ENCODE results near the gene MESP2.
A peak's percentile ranks its signal among the peaks of the same experiment; 100 is the strongest.

Gene MESP2

GRCh38 chr15:89776274-89777072 lies at the start of gene MESP2:
Gene MESP2, plus strand, starts transcription at chr15:89776332. Its CDS starts 26 bp downstream, at chr15:89776358.
- peak; percentile 5 to 12 for DNase-seq (ENCODE audit: low read depth in 2 of 2)

- no peak for DNase-seq (ENCODE audit: low read depth in 2 of 2)
Observed at GRCh38 chr15:89728254-89728653, 47.9 kb upstream of the MESP2 start.

GRCh38 chr15:89731275-89731674 lies 44.9 kb upstream of the MESP2 start:
- no peak for DNase-seq (ENCODE audit: low read depth in 2 of 2)

- no peak for DNase-seq (ENCODE audit: low read depth in 2 of 2)
Observed at GRCh38 chr15:89732451-89733172, 43.5 kb upstream of the MESP2 start.

DNA sequence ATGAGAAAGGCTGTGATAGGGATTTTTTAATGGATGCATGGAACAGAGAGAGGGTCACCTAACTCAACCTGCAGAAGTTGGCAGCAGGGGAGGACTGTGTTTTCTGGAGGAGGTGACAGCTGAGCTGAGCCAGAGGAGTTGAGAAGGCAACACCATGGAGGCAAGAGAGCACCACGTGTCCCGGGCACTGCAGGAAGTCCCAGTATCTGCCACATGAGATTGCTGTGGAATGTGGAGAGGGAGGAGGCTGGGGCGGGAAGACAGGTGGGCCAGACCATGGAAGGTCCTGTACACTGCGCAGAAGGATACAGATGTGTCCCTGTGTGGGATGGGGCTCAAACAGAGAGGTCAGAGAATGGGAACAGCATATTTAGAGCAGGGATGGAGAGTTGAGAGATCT lies 40.4 kb upstream of the MESP2 start:
- DNase-seq (ENCODE audit: low read depth in 2 of 2): no peak

DNA sequence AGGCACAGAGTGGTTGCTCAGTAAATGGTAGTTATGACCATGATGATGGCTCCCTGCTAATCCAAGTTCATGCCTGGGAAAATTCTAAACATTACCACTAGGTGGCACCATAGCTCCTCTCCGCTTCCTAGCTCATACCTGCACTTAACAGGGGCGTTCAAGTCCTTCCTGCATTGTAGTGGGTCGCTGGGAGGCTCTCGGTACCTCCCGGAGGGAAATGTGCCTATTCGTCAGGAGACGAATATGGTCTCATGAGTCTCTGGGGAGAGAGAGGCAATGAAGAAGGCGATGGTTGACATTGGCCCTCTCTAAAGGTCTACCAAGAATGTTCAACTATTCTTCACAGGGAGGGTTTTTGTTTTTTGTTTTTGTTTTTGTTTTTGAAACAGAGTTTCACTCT lies 36.0 kb upstream of the MESP2 start:
- DNase-seq (ENCODE audit: low read depth in 2 of 2): peak in 1 of 2 donors; percentile 17

DNA sequence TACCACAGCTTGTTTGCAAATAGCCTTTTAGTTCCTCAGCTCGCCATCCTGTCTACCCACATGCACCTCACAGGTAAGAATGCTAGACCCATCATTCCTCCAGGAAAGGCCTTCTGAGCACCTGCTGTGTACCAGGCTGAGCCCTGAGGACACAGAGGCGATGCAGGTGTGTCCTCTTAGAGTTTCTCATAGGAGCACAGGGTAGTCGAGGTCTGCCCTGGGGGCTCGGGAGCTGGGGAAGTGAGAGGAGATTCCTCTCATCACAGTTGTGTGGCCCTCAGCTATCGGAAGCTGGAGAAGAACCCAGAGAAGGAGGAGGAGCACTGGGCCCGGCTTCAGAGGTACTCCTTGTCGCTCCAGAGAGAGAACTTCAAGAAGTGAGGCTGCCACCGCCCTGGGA lies 33.1 kb upstream of the MESP2 start:
- no peak for DNase-seq (ENCODE audit: low read depth in 2 of 2)

DNA sequence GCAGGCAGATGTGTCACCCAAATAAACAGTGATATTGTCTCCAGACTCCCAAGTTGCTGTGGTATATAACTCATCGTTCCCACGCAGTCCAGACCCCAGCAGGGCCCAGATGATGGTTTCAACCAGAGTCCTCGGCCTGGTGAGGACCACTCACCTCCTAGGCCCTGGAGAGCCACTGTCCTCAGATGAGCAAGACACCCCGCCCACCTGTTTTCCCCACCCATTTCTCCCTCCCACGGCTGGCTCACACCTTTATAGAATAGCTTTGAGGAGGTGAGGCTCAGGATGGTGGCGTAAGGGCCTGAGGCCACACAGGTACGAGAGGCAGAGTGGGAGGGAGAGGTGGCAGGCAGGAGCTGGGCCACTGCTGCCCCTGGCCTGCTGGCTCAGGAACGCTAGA lies 32.5 kb upstream of the MESP2 start:
- DNase-seq (ENCODE audit: low read depth in 2 of 2): no peak

GRCh38 chr15:89745131-89745530 lies 31.0 kb upstream of the MESP2 start:
- DNase-seq (ENCODE audit: low read depth in 2 of 2): no peak

DNA sequence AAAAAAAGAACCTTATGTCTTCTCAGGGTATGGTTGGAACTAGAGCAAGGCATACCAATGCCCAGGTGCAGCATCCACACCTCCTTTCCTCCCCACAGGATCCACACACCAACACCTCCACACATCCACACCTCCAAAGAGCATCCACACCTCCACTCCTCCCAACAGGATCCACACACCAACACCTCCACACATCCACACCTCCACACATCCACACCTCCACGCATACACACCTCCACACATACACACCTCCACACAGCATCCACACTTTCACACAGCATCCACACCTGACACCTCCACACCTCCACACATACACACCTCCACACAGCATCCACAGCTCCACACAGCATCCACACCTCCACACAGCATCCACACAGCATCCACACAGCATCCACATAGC lies 30.4 kb upstream of the MESP2 start:
- DNase-seq (ENCODE audit: low read depth in 2 of 2): no peak

GRCh38 chr15:89746386-89746780 lies 29.7 kb upstream of the MESP2 start:
- no peak for DNase-seq (ENCODE audit: low read depth in 2 of 2)

GRCh38 chr15:89747708-89748682 lies 28.1 kb upstream of the MESP2 start:
- DNase-seq (ENCODE audit: low read depth in 2 of 2): no peak

DNA sequence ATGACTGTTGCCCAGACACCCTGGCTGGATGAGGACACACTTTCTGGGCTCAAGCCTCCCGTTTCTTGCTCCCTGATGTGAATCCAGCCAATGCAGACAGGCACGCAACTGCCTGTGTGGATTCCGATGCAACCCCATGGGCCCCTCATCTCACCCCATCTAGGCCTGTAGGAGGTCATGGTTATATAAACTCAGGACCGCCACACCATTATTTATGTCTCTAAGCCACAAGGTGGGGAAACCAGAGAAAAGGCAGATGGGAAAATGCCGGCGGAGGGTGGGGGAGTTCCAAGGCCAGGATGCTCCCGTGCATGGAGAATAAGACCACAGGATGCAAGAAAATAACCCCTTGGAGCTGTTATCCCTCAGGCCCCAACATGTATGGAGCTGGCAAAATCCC lies 27.1 kb upstream of the MESP2 start:
- DNase-seq (ENCODE audit: low read depth in 2 of 2): no peak

DNA sequence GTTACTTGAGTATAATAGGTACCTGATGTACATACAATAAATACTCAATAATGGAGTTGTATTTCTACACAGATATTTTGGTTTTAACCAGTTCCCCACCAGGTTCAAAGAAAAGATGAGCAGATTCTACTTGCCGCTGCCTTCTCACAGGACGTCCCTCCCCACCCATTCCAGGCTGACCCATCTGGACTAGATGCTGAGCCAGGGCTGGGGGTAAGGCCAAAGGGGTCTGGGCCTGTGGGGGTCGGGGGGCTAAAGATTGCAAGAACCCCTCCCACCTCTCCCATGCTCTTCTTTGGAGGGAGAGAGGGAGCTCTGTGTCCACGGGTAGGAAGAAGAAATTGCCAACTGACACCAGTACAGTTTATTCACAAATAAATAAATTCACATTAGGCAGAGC lies 26.6 kb upstream of the MESP2 start:
- no peak for DNase-seq (ENCODE audit: low read depth in 2 of 2)

- no peak for DNase-seq (ENCODE audit: low read depth in 2 of 2)
Observed at GRCh38 chr15:89749951-89750559, 26.1 kb upstream of the MESP2 start.

DNA sequence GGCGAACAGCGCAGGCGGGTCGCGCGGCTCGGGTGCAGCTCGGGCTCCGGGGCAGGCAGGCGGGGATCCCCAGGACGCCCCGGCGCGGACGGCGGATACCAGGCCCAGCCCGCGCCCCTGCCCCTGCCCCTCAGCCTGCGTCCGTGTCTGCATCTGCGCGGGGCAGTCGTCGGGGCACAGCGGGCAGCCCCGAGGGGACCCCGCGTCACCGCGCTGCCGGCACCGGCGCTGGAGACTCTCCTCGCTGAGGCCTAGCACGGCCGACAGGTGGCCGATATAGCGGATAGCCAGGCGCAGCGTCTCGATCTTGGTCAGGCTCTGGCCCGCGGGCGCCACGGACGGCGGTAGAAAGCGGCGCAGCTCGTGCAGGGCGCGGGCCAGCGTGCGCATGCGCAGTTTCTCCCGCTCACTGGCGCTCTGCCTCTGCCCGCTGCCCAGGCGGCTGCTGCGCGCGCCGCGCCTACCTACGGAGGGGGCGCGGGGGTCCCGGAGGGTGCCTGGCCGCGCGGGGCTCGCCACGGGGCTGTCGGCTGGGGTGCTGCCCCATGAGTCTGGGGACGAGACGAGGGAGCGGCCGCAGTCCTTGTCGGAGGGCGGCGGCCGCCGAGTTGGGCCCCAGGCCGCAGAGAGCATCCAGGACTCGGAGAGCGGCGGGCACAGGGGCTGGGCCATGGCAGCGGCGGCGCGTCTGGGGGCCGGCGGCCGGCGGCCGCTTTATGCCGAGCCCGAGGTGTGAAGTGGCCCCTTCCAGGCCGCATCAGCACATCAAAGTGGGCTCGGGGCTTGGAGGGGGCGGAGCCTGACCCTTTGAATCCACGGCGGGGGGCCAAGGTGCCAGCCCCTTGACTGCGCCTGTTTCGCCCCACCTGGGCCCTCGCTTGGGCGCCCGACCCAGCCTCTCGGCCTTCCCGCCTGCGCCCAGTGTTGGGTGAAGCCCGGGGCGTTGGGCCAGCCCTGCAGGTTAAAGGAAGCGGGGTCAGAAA lies 25.3 kb upstream of the MESP2 start, which contains the start of gene MESP1:
TSS of gene MESP1 (minus strand) at position 690 of the 983 bp plus-strand sequence. CDS start at position 672, 18 bp downstream.
- DNase-seq (ENCODE audit: low read depth in 2 of 2): peak; percentile 71 to 72

DNA sequence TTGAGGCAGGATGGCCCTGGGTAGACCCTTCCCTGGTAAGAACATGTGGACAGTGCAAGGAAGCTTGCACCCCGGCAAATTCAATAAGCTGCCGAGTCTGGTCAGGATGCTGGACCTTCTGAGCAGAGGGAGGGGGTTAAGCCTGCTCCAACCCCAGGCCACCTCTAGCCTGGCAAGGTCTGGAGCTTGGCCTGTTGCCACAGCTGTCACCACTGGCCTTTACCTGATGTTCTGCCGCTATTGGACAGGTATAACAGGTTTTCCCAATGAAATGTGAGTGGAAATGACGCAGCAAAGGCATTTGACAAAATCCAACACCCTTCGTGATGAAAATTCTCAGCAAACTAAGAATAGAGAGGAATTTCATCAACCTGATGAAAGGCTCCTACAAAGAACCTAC lies 24.4 kb upstream of the MESP2 start:
- no peak for DNase-seq (ENCODE audit: low read depth in 2 of 2)

DNA sequence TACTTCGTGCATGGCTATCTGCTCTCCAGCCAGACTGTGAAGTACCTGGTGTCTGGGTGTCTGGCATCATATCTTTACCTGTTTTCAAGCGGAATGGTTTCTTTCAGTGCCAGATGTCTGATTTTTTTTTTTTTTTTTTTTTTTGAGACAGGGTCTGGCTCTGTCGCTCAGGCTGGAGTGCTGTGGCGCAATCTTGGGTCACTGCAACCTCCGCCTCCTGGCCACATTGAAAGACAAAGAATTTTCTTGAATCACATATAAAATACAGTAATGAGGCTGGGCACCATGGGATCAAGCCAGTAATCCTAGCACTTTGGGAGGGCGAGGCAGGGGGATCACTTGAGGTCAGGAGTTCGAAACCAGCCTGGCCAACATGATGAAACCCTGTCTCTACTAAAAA lies 22.3 kb upstream of the MESP2 start:
- DNase-seq (ENCODE audit: low read depth in 2 of 2): no peak

- no peak for DNase-seq (ENCODE audit: low read depth in 2 of 2)
Observed at GRCh38 chr15:89754361-89755154, 21.6 kb upstream of the MESP2 start.

Data from stimulated activated CD8-positive, alpha-beta memory T cell treated with anti-CD3 and anti-CD28 coated beads, Interleukin-7, amount 100 ng/mL, for 1 hour (primary cell).